ENCODE data around the gene TPST1.
"Not testable (repeated sequence)": the region's sequence is repeated elsewhere in the genome, so short reads cannot be mapped to it uniquely, and the experiment has no call there.

TPST1 gene

DNA sequence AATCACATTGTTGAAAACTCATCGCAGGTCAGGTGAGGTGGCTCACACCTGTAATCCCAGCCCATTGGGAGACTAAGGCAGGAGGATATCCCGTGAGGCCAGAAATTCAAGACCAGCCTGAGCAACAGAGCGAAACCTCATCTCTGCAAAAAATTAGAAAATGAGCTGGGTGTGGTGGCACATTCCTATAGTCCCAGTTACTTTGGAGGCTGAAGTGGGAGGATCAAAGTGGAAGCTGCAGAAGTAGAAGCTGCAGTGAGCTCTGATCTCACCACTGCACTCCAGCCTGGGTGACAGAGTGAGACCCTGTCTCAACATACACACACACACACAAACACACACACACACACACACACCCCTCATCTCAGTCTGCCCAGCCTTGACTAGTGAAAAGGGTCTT, 190.9 kb downstream of the TPST1 start:
- DNase-seq = not testable (repeated sequence)

DNA sequence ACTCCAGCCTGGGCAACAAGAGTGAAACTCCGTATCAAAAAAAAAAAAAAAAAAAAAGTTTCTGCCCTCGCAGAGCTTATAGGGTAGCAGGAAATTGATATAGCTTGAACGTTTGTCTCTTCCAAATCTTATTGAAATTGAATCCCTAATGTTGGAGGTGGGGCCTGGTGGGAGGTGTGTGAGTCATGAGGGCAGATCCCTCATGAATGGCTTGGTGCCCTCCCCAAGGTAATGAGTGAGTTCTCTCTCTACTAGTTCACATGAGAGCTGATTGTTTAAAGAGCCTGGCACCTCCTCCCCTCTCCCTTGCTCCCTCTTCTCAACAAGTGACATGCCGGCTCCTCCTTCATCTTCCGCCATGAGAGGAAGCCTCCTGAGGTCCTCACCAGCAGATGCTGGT, 193.7 kb downstream of the TPST1 start:
- DNase-seq = not testable (repeated sequence)

DNA sequence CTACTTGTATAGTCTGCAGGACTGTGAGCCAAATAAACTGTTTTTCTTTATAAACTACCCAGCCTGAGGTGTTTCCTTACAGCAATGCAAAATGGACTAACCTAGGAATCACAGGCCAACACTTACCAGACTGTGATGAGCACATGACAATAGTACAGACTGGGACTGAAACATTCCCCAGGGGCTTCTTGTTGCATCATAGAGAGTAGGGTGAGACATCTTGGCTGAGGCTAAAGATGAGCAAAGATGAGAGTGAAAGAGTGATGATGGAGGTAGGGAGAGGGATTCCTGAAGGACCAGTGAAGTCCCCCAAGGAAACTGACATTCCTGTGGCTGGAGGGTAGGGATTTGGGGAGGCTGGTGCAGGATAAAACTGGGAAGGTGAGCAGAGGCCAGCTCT, 194.4 kb downstream of the TPST1 start:
- no peak for DNase-seq

DNA sequence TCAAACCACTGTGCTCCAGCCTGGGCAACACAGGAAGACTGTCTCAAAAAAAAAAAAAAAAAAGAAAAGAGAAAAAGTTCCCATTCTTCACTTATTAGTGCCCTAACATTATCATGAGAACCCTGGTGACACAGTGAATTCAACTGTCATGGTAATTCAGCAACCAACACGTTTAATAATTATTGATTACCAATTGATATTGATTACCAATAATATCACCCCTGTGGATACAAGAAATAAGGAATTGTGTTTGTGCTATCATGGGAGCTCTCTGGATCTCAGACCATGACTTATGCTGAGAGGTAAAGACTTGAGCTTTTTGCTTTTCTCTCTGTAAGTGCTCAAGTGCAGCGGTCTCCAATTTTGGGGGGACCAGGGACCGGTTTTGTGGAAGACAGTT, 195.3 kb downstream of the TPST1 start:
- no peak for DNase-seq

DNA sequence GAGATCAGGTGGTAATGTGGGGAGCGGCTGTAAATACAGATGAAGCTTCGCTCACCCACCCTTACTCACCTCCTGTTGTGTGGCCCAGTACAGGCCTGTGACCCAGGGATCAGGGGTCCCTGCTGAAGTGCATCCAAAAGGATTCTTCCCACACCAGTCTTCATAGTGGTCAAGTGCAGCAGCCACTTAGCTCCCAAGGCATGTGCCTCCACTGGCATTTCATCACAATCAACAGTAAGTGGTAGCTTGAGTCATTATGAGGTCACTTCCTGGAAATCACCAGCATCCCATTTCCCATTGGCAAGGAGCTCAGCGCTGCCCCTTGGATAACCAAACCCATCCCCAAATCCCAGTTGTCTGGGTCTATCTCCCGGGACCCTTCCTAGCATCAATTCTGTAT, 196.0 kb downstream of the TPST1 start:
- not testable (repeated sequence) for DNase-seq

DNA sequence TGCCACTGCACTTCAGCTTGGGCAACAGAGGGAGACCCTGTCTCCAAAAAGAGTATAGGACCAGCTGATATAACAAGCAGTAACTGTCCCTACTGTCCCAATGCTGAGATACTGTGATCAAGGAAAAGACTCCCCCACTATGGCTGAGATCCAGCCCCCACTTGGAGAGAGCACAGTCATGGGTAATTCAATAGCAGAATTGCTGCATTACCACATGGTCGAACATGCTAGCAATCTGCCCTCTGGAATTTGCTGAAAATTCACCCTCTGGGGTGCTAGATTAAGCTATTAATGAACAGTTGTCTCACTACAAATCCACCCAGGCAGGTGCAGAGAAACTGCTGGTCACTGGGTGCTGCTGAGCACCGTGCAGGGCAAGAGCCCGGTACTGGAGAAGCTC, 196.8 kb downstream of the TPST1 start:
- not testable (repeated sequence) for DNase-seq

DNA sequence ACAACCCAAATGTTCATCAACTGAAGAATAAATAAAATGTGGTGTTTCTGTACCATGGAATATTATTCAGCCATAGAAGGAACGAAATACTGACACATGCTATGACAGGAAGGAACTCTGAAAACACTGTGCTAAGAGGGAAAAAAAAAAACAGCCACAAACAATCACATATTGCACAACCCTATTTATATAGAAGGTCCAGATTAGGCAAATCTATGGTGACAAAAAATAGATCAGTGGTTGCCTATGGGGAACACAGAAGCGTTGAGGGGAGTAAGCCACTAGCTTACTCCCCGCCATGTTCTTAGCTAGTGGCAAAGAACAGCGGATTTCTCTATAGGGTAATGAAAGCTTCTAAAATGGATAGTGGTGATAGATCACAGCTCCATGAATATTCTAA, 198.4 kb downstream of the TPST1 start:
- DNase-seq = no peak

DNA sequence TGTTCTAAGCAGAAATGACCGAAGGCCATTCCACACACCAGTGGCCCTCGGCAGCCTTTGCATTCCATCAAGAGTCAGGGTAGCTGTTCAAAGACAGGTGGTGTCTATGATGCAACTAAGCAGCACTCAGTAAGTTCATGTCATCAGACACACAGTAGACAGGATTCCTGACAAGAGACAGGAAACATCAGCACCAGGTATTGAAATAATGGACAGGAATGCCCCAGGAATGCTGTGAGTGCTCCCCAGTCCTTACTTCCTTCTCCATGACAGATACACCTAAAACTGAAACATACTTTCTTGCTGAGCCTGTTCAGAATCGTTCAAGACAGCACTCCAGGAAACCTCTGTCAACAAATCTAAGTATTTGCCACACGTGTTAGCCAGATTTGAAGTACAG, 204.4 kb downstream of the TPST1 start:
- no peak for DNase-seq

Data from stimulated activated CD4-positive, alpha-beta T cell treated with anti-CD3 and anti-CD28 coated beads, Interleukin-1b, Interleukin-23, amount 100 ng/mL, for 48 hours (primary cell).